Ovary (tissue), 3 donors: ENCODE measurements around the gene TMEM11.

Experiments used
- EP300 ChIP-seq: sonication (generic); formaldehyde crosslinking; IDR thresholded peaks from one replicate; pipeline ENCODE4 v1.6.1; 2017; ENCODE audit warnings: antibody characterized with exemption
- POLR2A ChIP-seq: fragments of 450-650 bp; IDR thresholded peaks from one replicate; pipeline ENCODE4 v1.6.1; 2017; ENCODE audit warnings: antibody characterized with exemption, mild to moderate bottlenecking, moderate library complexity
- TF ChIP-seq, protein P1 (sequence below), 3 donors: fragments of 450-650 bp in 2 of 3; fragments of 200-600 bp in 1 of 3; IDR thresholded peaks; one replicate each; pipeline versions ENCODE4 v1.5.1 to v1.8.0; 2016 to 2022; ENCODE audit warnings: antibody characterized with exemption in 3 of 3, mild to moderate bottlenecking in 1 of 3
- donor health status: DM: no; HTN: no; CAD: no.

- TF ChIP-seq POLR2A (no peak), EP300 (no peak)
- TF ChIP-seq, protein P1, sequence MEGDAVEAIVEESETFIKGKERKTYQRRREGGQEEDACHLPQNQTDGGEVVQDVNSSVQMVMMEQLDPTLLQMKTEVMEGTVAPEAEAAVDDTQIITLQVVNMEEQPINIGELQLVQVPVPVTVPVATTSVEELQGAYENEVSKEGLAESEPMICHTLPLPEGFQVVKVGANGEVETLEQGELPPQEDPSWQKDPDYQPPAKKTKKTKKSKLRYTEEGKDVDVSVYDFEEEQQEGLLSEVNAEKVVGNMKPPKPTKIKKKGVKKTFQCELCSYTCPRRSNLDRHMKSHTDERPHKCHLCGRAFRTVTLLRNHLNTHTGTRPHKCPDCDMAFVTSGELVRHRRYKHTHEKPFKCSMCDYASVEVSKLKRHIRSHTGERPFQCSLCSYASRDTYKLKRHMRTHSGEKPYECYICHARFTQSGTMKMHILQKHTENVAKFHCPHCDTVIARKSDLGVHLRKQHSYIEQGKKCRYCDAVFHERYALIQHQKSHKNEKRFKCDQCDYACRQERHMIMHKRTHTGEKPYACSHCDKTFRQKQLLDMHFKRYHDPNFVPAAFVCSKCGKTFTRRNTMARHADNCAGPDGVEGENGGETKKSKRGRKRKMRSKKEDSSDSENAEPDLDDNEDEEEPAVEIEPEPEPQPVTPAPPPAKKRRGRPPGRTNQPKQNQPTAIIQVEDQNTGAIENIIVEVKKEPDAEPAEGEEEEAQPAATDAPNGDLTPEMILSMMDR (IDR thresholded peaks at IDR 0.05), result no peak
Measured at GRCh38 chr17:21169496-21169895, 44.5 kb downstream of the TMEM11 start.
